ENCODE measurements around the gene EMD. TPM values are rescaled to one million over a fixed set of nuclear protein-coding genes. Genes with fewer than 3 reads are reported as not detected.

Gene EMD
- total RNA-seq, 1 experiment from 2014 or later: 115 TPM

- Mint-ChIP-seq H3K27ac (peak overlapping the region in 2 of 3 experiments; percentile 63 to 64; a peak in 2 of 7 replicates), H3K4me3 (peak overlapping the region; percentile 84 to 88), H3K4me1 (peaks cover 2 to 18% of the 10 kb centered on the region in 2 experiments; a peak in 3 of 4 replicates), H3K9me3 (peaks cover 43 to 50% of the 10 kb centered on the region in 2 experiments), H3K36me3 (ENCODE audit: insufficient read depth in 1 of 3, low read depth in 3 of 3) (peaks cover 24 to 34% (median 26%) of the 10 kb centered on the region in 3 experiments), H3K27me3 (ENCODE audit: low read depth) (peaks cover 5% of the 10 kb centered on the region)
- H3K9me3 ChIP-seq (ENCODE audit: control insufficient read depth, low read depth, low read length): no peaks in the 10 kb centered on the region
- no peak overlapping the region for H4K5ac ChIP-seq (ENCODE audit: insufficient read length, low read depth, low read length)
- H2BK120ac ChIP-seq (ENCODE audit: low read depth, low read length, poor library complexity, severe bottlenecking): no peak overlapping the region
- H3K79me2 ChIP-seq (ENCODE audit: insufficient read depth, low read length): peaks cover 17% of the 10 kb centered on the region; the same call in 1 of the 2 replicates
- H2AK5ac ChIP-seq (ENCODE audit: insufficient read length, low read length): no peak overlapping the region
- H3K23ac ChIP-seq (ENCODE audit: insufficient read length, low read depth, low read length): no peak overlapping the region
- no peaks in the 10 kb centered on the region for H3K79me1 ChIP-seq (ENCODE audit: insufficient read depth, low read depth, low read length, poor library complexity, severe bottlenecking)
- no peak overlapping the region for H2BK5ac ChIP-seq (ENCODE audit: insufficient read length, low read length)
- no peak overlapping the region for H2BK20ac ChIP-seq (ENCODE audit: low read depth, low read length, poor library complexity, severe bottlenecking)
- TF ChIP-seq, protein P1, sequence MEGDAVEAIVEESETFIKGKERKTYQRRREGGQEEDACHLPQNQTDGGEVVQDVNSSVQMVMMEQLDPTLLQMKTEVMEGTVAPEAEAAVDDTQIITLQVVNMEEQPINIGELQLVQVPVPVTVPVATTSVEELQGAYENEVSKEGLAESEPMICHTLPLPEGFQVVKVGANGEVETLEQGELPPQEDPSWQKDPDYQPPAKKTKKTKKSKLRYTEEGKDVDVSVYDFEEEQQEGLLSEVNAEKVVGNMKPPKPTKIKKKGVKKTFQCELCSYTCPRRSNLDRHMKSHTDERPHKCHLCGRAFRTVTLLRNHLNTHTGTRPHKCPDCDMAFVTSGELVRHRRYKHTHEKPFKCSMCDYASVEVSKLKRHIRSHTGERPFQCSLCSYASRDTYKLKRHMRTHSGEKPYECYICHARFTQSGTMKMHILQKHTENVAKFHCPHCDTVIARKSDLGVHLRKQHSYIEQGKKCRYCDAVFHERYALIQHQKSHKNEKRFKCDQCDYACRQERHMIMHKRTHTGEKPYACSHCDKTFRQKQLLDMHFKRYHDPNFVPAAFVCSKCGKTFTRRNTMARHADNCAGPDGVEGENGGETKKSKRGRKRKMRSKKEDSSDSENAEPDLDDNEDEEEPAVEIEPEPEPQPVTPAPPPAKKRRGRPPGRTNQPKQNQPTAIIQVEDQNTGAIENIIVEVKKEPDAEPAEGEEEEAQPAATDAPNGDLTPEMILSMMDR (conservative IDR thresholded peaks at IDR 0.05): no peak
- H3K27ac ChIP-seq (ENCODE audit: insufficient read length, low read depth, low read length): no peak overlapping the region
- peak; percentile 89 for DNase-seq
- no peak overlapping the region for H2BK15ac ChIP-seq (ENCODE audit: low read depth, low read length)
- no peak overlapping the region for H4K8ac ChIP-seq (replicated peaks; ENCODE audit: insufficient read length, low read depth, low read length)
- H3K9ac ChIP-seq (ENCODE audit: extremely low read depth, insufficient read length, low read length): peak overlapping the region; percentile 95
- H3K56ac ChIP-seq (ENCODE audit: insufficient read length, low read depth, low read length): peak overlapping the region; percentile 31
- WGBS (ENCODE audit: extremely low coverage, insufficient read length, low lambda C conversion rate): no CpG with 5 or more reads among the region's 77 CpGs
- no peak overlapping the region for H2BK12ac ChIP-seq (ENCODE audit: insufficient read length, low read depth, low read length)
- H3K23me2 ChIP-seq (ENCODE audit: insufficient read length, low read depth, low read length, poor library complexity, severe bottlenecking): peaks cover 5% of the 10 kb centered on the region
- peak overlapping the region; percentile 34 for H3K4me2 ChIP-seq (ENCODE audit: insufficient read depth, insufficient read length, low read length)
- no peak overlapping the region for H3T11ph ChIP-seq (ENCODE audit: low read length)
- H3K4ac ChIP-seq (ENCODE audit: low read depth, low read length): no peak overlapping the region
- H4K20me1 ChIP-seq (ENCODE audit: control insufficient read depth, insufficient read depth, insufficient read length): no peaks in the 10 kb centered on the region
- peak overlapping the region; percentile 90 for H3K14ac ChIP-seq (ENCODE audit: insufficient read depth, low read length)
- H4K91ac ChIP-seq (ENCODE audit: insufficient read length, low read depth, low read length): no peak overlapping the region
- H3K27me3 ChIP-seq (ENCODE audit: insufficient read depth, low read length): no peaks in the 10 kb centered on the region
- H3K18ac ChIP-seq (ENCODE audit: insufficient read length, low read depth, low read length): peak overlapping the region; percentile 89
- no peaks in the 10 kb centered on the region for H3K4me1 ChIP-seq (ENCODE audit: insufficient read depth, low read length)
- H2AFZ ChIP-seq (ENCODE audit: low read length): no peak overlapping the region
These were observed 7.9 kb upstream of the EMD start for GRCh38 chrX:154371017-154371788.
